ENCODE data around the gene NUP42.

DNA sequence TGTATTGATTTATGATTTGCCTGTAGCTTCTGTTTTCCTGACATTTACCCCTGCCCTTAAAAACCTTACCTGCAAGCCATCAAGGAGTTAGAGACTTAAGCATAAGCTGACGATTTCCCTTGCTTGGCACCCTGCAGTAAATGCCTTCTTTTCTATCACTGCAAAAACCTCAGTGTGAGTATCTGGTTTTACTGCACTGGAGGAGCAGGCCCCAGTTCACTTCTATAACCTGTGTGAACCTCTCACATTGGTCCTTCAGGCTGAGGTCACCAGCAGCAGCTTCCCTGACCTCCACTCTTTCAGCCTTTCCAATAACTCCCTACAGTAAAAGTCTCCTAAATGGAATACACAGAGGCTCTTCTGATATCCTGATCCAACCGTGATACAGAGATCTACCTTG is 30.5 kb downstream of the NUP42 start:
- TF ChIP-seq POLR2AphosphoS5 (IDR thresholded peaks at IDR 0.05; ENCODE audit: low read length), result no peak
- TF ChIP-seq, protein P1, sequence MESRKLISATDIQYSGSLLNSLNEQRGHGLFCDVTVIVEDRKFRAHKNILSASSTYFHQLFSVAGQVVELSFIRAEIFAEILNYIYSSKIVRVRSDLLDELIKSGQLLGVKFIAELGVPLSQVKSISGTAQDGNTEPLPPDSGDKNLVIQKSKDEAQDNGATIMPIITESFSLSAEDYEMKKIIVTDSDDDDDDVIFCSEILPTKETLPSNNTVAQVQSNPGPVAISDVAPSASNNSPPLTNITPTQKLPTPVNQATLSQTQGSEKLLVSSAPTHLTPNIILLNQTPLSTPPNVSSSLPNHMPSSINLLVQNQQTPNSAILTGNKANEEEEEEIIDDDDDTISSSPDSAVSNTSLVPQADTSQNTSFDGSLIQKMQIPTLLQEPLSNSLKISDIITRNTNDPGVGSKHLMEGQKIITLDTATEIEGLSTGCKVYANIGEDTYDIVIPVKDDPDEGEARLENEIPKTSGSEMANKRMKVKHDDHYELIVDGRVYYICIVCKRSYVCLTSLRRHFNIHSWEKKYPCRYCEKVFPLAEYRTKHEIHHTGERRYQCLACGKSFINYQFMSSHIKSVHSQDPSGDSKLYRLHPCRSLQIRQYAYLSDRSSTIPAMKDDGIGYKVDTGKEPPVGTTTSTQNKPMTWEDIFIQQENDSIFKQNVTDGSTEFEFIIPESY (IDR thresholded peaks at IDR 0.05), result no peak
- no peak for TF ChIP-seq SMAD5 (IDR thresholded peaks at IDR 0.05; ENCODE audit: low read depth)
- TF ChIP-seq, protein P2, sequence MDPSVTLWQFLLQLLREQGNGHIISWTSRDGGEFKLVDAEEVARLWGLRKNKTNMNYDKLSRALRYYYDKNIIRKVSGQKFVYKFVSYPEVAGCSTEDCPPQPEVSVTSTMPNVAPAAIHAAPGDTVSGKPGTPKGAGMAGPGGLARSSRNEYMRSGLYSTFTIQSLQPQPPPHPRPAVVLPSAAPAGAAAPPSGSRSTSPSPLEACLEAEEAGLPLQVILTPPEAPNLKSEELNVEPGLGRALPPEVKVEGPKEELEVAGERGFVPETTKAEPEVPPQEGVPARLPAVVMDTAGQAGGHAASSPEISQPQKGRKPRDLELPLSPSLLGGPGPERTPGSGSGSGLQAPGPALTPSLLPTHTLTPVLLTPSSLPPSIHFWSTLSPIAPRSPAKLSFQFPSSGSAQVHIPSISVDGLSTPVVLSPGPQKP (IDR thresholded peaks at IDR 0.05; ENCODE audit: low read depth, low read length), result no peak
- no peak for TF ChIP-seq YY1 (IDR thresholded peaks at IDR 0.05; ENCODE audit: low read depth, low read length)
- TF ChIP-seq, protein P3, sequence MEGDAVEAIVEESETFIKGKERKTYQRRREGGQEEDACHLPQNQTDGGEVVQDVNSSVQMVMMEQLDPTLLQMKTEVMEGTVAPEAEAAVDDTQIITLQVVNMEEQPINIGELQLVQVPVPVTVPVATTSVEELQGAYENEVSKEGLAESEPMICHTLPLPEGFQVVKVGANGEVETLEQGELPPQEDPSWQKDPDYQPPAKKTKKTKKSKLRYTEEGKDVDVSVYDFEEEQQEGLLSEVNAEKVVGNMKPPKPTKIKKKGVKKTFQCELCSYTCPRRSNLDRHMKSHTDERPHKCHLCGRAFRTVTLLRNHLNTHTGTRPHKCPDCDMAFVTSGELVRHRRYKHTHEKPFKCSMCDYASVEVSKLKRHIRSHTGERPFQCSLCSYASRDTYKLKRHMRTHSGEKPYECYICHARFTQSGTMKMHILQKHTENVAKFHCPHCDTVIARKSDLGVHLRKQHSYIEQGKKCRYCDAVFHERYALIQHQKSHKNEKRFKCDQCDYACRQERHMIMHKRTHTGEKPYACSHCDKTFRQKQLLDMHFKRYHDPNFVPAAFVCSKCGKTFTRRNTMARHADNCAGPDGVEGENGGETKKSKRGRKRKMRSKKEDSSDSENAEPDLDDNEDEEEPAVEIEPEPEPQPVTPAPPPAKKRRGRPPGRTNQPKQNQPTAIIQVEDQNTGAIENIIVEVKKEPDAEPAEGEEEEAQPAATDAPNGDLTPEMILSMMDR (IDR thresholded peaks at IDR 0.05 in 2 of 3, conservative IDR thresholded peaks at IDR 0.05 in 1 of 3; ENCODE audit: control insufficient read depth in 2 of 3, extremely low read depth in 1 of 3, insufficient read depth in 1 of 3, low read depth in 3 of 3, low read length in 3 of 3), result no peak
- TF ChIP-seq SUPT20H (IDR thresholded peaks at IDR 0.05; ENCODE audit: borderline replicate concordance, control insufficient read depth, low read depth, low read length), result no peak
- no peak for TF ChIP-seq POLR2A (IDR thresholded peaks at IDR 0.05; ENCODE audit: low read depth, low read length)
- no peak for TF ChIP-seq RB1 (IDR thresholded peaks at IDR 0.05; ENCODE audit: borderline replicate concordance)
- TF ChIP-seq FOXM1 (IDR thresholded peaks at IDR 0.05; ENCODE audit: low read depth, low read length), result no peak
- no peak for TF ChIP-seq EZH2 (IDR thresholded peaks at IDR 0.05; ENCODE audit: borderline replicate concordance, control insufficient read depth, low read depth, low read length)
- TF ChIP-seq ESRRA (IDR thresholded peaks at IDR 0.05; ENCODE audit: low read length), result no peak
